Measurements from ENCODE around the gene XKR8. TPM values are rescaled to one million over a fixed set of nuclear protein-coding genes. Genes with fewer than 3 reads are reported as not detected.

XKR8 gene, protein sequence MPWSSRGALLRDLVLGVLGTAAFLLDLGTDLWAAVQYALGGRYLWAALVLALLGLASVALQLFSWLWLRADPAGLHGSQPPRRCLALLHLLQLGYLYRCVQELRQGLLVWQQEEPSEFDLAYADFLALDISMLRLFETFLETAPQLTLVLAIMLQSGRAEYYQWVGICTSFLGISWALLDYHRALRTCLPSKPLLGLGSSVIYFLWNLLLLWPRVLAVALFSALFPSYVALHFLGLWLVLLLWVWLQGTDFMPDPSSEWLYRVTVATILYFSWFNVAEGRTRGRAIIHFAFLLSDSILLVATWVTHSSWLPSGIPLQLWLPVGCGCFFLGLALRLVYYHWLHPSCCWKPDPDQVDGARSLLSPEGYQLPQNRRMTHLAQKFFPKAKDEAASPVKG
- total RNA-seq, result 8.3 and 11.4 TPM in 2 replicates

DNA sequence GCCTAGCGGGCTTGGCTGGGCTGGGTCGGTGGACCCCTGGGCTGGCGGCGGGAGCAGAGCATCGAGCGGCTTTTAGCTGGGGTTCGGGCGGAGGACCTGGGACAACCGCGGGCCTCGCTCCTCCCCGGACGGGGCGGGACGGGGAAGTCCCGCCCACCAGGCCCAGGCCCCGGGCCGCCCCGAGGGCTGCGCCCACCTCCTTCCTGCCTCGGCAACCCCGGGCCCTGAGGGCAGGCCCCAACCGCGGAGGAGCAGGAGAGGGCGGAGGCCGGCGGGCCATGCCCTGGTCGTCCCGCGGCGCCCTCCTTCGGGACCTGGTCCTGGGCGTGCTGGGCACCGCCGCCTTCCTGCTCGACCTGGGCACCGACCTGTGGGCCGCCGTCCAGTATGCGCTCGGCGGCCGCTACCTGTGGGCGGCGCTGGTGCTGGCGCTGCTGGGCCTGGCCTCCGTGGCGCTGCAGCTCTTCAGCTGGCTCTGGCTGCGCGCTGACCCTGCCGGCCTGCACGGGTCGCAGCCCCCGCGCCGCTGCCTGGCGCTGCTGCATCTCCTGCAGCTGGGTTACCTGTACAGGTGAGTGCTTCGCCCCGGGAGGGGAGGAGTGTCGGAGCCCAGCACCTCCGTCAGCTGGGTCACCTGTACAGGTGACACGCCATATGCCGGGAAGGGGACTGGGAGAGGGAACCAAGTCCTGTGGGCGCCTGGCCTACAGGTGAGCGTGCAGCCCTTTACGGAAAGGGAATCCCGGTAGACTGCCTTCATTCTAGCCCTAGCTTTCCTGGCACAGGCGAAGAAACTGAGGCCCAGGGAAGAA, at the start of gene XKR8:
Gene XKR8, plus strand, starts transcription at position 182 of the 812 bp plus-strand sequence. Its CDS starts 97 bp downstream, at position 279.

GRCh38 chr1:27934818-27935549, 24.8 kb upstream of the XKR8 start, which contains the start of gene SMPDL3B:
Gene SMPDL3B (plus strand): TSS chr1:27935000. CDS start chr1:27935184, 184 bp downstream.

Other genes with a start within 250 kb of the XKR8 start
- gene FAM76A, start 234.0 kb upstream of the XKR8 start, total RNA-seq, result 5.7 and 7.3 TPM in 2 replicates
- gene STX12, start 186.8 kb upstream of the XKR8 start, total RNA-seq, result 22.3 and 39.8 TPM in 2 replicates
- 30.3 and 35.5 TPM in 2 replicates for gene PPP1R8, start 129.2 kb upstream of the XKR8 start, total RNA-seq
- gene THEMIS2, start 87.4 kb upstream of the XKR8 start, total RNA-seq, result 8.5 and 27.8 TPM in 2 replicates
- 29.8 and 56.1 TPM in 2 replicates for gene RPA2, start 45.4 kb upstream of the XKR8 start, total RNA-seq
- 2.3 and 24.8 TPM in 2 replicates for gene SMPDL3B, start 25.0 kb upstream of the XKR8 start, total RNA-seq
- 13.7 and 15.1 TPM in 2 replicates for gene EYA3, start 128.6 kb downstream of the XKR8 start, total RNA-seq
- gene PTAFR, start 216.7 kb downstream of the XKR8 start, total RNA-seq, result under 0.01 and 0.25 TPM in 2 replicates

Data from mesangial cell (primary cell).